ENCODE measurements around the gene UBL4B. TPM values are rescaled to one million over a fixed set of nuclear protein-coding genes. Genes with fewer than 3 reads are reported as not detected.

UBL4B gene
- total RNA-seq, 1 donor from 2014 or later = not detected

DNA sequence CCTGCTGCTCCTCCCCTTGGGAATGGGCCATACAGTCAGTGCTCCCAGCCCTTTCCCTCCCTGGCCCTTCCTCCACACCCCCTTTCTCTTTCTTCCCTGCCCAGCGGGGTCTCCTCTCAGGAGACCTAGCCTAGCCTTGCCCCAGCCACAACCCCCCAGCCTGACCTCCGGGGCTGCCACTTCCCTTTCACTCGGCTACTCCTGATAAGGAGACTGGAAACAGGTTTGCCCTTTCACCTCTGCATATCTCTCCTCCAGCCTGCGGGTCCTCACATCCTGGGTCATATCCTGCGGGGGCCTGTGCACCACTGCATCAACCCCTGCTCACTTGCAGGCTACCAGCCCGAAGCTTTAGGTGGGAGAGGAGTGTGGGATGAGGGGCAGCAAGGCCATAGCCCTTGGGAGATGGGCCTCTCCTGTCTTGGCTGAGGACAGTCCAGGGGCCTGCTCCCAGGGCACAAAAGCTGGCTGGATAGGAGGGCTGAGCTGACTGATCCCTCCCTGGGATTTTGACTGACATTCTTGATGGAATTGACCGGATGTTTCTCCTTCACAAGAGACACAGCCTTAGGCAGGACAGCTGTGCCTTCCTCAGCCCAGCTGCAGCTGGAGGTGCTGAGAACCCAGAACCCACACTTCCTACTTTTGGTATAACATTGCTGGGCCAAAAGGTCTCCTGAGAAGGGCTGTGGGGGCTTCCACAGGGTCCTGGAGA, 22.5 kb upstream of the UBL4B start:
- no peak overlapping the region for H3K4me3 Mint-ChIP-seq (ENCODE audit: unreplicated experiment)
- H3K4me1 Mint-ChIP-seq (ENCODE audit: low read depth) = peaks cover 2% of the 10 kb centered on the region
- TF ChIP-seq, protein P1, sequence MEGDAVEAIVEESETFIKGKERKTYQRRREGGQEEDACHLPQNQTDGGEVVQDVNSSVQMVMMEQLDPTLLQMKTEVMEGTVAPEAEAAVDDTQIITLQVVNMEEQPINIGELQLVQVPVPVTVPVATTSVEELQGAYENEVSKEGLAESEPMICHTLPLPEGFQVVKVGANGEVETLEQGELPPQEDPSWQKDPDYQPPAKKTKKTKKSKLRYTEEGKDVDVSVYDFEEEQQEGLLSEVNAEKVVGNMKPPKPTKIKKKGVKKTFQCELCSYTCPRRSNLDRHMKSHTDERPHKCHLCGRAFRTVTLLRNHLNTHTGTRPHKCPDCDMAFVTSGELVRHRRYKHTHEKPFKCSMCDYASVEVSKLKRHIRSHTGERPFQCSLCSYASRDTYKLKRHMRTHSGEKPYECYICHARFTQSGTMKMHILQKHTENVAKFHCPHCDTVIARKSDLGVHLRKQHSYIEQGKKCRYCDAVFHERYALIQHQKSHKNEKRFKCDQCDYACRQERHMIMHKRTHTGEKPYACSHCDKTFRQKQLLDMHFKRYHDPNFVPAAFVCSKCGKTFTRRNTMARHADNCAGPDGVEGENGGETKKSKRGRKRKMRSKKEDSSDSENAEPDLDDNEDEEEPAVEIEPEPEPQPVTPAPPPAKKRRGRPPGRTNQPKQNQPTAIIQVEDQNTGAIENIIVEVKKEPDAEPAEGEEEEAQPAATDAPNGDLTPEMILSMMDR (IDR thresholded peaks at IDR 0.05) = no peak
- H3K9me3 Mint-ChIP-seq (ENCODE audit: low read depth) = no peaks in the 10 kb centered on the region
- no peaks in the 10 kb centered on the region for H3K36me3 Mint-ChIP-seq (ENCODE audit: low read depth)
- no peak for DNase-seq (ENCODE audit: low spot score)
- H3K27me3 Mint-ChIP-seq (ENCODE audit: low read depth) = peaks cover 40% of the 10 kb centered on the region
- no peak overlapping the region for H3K27ac Mint-ChIP-seq (ENCODE audit: unreplicated experiment)

DNA sequence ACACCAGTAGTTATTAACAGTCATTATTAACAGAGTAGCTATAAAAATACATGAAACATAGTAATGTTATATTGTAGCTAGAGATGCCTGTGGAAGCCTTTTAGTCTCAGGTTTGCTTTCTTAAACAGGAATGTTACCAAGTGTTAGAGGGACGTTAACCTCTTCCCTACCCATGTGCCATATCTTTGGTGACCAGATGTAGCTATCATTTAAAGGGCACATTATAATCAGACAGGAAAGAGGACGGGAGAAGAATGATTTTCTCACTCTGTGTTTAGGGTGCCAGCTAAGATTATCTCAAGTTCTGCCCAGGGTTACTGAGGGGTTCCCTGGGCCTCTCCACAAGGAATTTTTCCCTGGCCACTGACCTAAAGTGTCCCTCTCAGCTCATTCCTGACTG, 20.9 kb upstream of the UBL4B start:
- TF ChIP-seq, protein P1 (IDR thresholded peaks at IDR 0.05) = no peak

DNA sequence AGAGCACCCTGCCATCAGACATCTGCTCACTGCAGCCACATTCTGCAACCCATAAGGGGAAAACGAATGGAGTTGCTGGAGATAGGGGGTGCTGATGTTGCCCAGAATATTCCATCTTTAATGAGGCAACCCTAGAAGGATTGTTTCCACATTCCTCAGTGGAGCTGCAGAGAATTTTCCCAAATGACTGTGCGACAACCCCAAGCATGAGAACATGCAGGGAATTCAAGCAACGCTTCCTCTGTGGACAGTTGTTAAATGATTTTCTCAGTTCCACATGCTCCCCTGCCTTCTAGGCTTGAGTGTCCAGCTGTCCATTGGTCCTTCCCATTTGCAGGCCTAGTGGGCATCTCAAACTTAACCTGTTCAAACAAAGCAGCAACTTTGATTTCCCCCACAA, 20.5 kb upstream of the UBL4B start:
- Mint-ChIP-seq H3K27ac (ENCODE audit: unreplicated experiment) (no peak overlapping the region), H3K36me3 (ENCODE audit: low read depth) (no peaks in the 10 kb centered on the region), H3K4me3 (ENCODE audit: unreplicated experiment) (no peak overlapping the region), H3K27me3 (ENCODE audit: low read depth) (peaks cover 22% of the 10 kb centered on the region), H3K4me1 (ENCODE audit: low read depth) (no peaks in the 10 kb centered on the region), H3K9me3 (ENCODE audit: low read depth) (no peaks in the 10 kb centered on the region)
- TF ChIP-seq, protein P1 (IDR thresholded peaks at IDR 0.05) = no peak
- no peak for DNase-seq (ENCODE audit: low spot score)

More for the DNA sequence above, 20.9 kb upstream of the UBL4B start:
- H3K9me3 Mint-ChIP-seq (ENCODE audit: low read depth) = no peaks in the 10 kb centered on the region
- no peak overlapping the region for H3K27ac Mint-ChIP-seq (ENCODE audit: unreplicated experiment)
- H3K27me3 Mint-ChIP-seq (ENCODE audit: low read depth) = peaks cover 26% of the 10 kb centered on the region
- DNase-seq (ENCODE audit: low spot score) = no peak
- H3K4me3 Mint-ChIP-seq (ENCODE audit: unreplicated experiment) = no peak overlapping the region
- no peaks in the 10 kb centered on the region for H3K4me1 Mint-ChIP-seq (ENCODE audit: low read depth)
- no peaks in the 10 kb centered on the region for H3K36me3 Mint-ChIP-seq (ENCODE audit: low read depth)

DNA sequence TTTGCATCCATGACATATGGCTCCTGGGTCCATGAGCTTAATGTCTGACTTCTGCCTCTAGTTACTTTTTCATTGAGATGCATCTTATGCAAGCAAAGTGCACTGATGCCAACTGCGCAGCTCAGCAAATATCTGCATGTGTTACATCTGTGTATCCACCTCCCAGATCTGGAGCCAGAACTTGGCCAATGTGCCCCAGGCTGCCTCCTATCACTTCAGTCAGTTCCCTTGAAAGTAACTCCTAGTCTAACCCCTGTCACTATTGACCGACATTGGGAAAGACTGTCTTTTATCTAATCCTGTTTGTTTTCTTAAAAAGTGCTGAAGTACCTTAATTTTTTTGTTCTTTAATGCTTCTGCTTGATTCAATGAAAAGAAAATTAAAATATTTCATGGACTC, 19.3 kb upstream of the UBL4B start:
- no peak overlapping the region for H3K27ac Mint-ChIP-seq (ENCODE audit: unreplicated experiment)
- no peak for DNase-seq (ENCODE audit: low spot score)
- TF ChIP-seq, protein P1 (IDR thresholded peaks at IDR 0.05) = no peak
- H3K9me3 Mint-ChIP-seq (ENCODE audit: low read depth) = no peaks in the 10 kb centered on the region
- no peak overlapping the region for H3K4me3 Mint-ChIP-seq (ENCODE audit: unreplicated experiment)
- H3K4me1 Mint-ChIP-seq (ENCODE audit: low read depth) = no peaks in the 10 kb centered on the region
- peaks cover 17% of the 10 kb centered on the region for H3K27me3 Mint-ChIP-seq (ENCODE audit: low read depth)
- H3K36me3 Mint-ChIP-seq (ENCODE audit: low read depth) = no peaks in the 10 kb centered on the region

DNA sequence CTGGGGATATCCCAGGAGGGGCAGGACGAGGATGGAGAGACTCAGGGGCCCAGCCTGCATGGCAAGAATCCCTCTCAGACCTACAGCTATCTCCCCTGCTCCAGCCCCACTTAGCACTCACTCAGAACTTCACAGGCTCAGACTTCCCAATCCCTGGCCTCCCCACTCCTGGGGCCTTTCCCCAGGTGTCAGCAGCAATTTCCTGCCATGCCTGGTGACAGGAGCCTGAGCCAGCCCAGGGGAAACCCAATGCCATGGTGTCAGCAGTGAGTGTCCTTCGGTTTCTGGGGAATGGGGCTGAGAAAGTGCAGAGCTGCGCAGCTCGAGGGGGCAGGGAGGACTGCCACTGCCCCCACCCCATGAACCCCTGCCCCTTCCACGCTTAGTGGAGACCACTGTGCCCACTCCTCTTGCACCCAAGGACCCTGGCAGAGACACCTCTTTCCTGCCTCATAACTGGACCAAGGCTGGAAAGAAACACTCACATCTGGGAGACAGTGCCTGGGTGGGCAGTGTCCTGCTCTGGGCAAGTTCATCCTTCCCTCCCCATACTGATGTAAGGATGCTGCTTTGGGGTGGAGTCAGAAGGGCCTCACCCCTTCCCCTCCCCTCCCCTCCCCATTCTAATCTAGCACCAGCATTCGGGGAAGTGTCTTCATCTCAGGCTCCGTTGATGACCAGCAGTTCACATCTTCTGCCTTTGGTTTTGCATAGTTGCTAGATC, 17.1 kb upstream of the UBL4B start:
- Mint-ChIP-seq H3K9me3 (ENCODE audit: low read depth) (no peaks in the 10 kb centered on the region), H3K36me3 (ENCODE audit: low read depth) (no peaks in the 10 kb centered on the region), H3K4me3 (ENCODE audit: unreplicated experiment) (no peak overlapping the region), H3K27me3 (ENCODE audit: low read depth) (peaks cover 18% of the 10 kb centered on the region), H3K27ac (ENCODE audit: unreplicated experiment) (no peak overlapping the region), H3K4me1 (ENCODE audit: low read depth) (no peaks in the 10 kb centered on the region)
- TF ChIP-seq, protein P1 (IDR thresholded peaks at IDR 0.05) = no peak
- no peak for DNase-seq (ENCODE audit: low spot score)
